ENCODE results near the gene GRK7.
"Not testable (repeated sequence)": the region's sequence is repeated elsewhere in the genome, so short reads cannot be mapped to it uniquely, and the experiment has no call there.

Gene GRK7

DNA sequence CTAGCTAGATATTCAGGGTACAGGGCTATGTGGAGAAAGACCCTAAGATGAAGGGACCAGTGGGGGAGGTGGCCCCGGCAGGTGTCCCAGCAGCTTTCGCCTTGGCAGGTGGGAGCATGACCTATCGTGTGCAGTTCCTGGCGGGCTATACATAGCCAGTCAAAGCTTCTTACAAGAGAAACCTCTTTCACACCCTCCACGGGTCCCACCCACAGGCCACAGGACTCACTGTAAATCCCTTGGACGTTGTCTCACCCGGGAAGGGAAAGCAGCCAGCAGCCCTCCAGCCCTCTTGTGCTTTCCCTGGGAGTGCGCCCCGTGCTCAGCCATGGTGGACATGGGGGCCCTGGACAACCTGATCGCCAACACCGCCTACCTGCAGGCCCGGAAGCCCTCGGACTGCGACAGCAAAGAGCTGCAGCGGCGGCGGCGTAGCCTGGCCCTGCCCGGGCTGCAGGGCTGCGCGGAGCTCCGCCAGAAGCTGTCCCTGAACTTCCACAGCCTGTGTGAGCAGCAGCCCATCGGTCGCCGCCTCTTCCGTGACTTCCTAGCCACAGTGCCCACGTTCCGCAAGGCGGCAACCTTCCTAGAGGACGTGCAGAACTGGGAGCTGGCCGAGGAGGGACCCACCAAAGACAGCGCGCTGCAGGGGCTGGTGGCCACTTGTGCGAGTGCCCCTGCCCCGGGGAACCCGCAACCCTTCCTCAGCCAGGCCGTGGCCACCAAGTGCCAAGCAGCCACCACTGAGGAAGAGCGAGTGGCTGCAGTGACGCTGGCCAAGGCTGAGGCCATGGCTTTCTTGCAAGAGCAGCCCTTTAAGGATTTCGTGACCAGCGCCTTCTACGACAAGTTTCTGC is 15.0 kb downstream of the GRK7 start:
- H3K36me3 ChIP-seq (ENCODE audit: control insufficient read depth, insufficient read depth, low read length): no peaks in the 10 kb centered on the region
- 94 to 95% methylated on average over 42 of the region's 42 CpGs for WGBS, 2 experiments

GRCh38 chr3:141779667-141780066 is 16.5 kb downstream of the GRK7 start:
- Histone ChIP-seq H3K4me1 (ENCODE audit: control insufficient read depth, insufficient read depth, low read length) (no peaks in the 10 kb centered on the region), H3K36me3 (ENCODE audit: control insufficient read depth, insufficient read depth, low read length) (no peaks in the 10 kb centered on the region), H3K9me3 (ENCODE audit: control insufficient read depth, low read length) (no peaks in the 10 kb centered on the region), H3K4me3 (ENCODE audit: insufficient read depth, low read depth, low read length) (no peak overlapping the region), H3K27me3 (ENCODE audit: control insufficient read depth, insufficient read depth, low read length, poor library complexity, severe bottlenecking) (no peaks in the 10 kb centered on the region), H3K27ac (ENCODE audit: insufficient read depth, low read depth, low read length, poor library complexity, severe bottlenecking) (no peak overlapping the region)
- WGBS, 2 experiments: 94 to 96% methylated on average over 1 of the region's 1 CpG

More for the DNA sequence above, 15.0 kb downstream of the GRK7 start:
- Histone ChIP-seq H3K4me1 (ENCODE audit: control insufficient read depth, insufficient read depth, low read length) (no peaks in the 10 kb centered on the region), H3K9me3 (ENCODE audit: control insufficient read depth, low read length) (no peaks in the 10 kb centered on the region), H3K4me3 (ENCODE audit: insufficient read depth, low read depth, low read length) (no peak overlapping the region), H3K27me3 (ENCODE audit: control insufficient read depth, insufficient read depth, low read length, poor library complexity, severe bottlenecking) (no peaks in the 10 kb centered on the region), H3K27ac (ENCODE audit: insufficient read depth, low read depth, low read length, poor library complexity, severe bottlenecking) (no peak overlapping the region)

DNA sequence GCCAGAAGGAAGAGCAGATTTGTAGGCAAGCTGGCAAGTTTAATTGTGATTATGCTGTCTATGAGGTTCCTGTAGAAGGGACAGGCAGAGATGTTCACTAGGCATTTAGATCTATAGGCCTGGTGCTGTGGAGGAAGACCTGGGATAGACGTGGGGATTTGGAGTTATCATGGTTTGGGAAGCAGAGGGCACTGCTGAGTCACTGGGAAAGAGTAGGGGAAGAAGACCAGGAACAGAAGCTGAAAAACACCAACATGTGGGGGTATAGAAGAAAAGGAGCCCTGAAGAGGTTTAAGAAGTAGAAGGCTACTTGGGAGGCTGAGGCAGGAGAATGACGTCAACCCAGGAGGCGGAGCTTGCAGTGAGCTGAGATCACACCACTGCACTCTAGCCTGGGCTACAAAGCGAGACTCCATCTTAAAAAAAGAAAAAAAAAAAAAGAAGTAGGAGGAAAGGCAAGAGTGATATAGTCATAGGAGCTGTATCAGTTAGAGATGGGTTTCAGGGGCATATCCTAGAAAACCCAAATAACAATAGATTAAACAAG is 19.3 kb downstream of the GRK7 start:
- no peak overlapping the region for H3K4me3 ChIP-seq (ENCODE audit: insufficient read depth, low read depth, low read length)
- H3K4me1 ChIP-seq (ENCODE audit: control insufficient read depth, insufficient read depth, low read length): no peaks in the 10 kb centered on the region
- H3K27me3 ChIP-seq (ENCODE audit: control insufficient read depth, insufficient read depth, low read length, poor library complexity, severe bottlenecking): no peaks in the 10 kb centered on the region
- no peaks in the 10 kb centered on the region for H3K36me3 ChIP-seq (ENCODE audit: control insufficient read depth, insufficient read depth, low read length)
- no peak overlapping the region for H3K27ac ChIP-seq (ENCODE audit: insufficient read depth, low read depth, low read length, poor library complexity, severe bottlenecking)
- H3K9me3 ChIP-seq (ENCODE audit: control insufficient read depth, low read length): no peaks in the 10 kb centered on the region
- WGBS, 2 experiments: 60 to 67% methylated on average over 4 of the region's 4 CpGs

DNA sequence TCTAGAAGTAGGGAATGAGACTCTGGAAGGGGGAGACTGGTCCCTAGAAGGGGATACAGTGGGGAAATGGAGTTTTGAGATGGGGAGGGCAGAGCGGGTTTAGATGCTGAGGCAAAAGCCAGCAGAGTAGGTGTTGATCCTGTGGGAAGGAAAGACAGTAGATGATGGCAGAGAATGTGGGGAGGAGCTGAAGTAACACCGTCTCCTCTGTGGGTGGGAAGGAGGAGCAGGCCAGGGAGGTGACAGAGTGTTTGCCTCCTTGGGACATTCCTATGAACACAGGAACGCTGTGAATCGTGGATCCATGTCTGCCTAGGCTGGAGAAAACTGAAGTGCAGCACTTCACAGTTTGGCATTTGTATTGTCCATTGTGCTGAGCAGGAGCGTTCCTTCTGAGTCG is 20.4 kb downstream of the GRK7 start:
- H3K4me3 ChIP-seq (ENCODE audit: insufficient read depth, low read depth, low read length): no peak overlapping the region
- 91% methylated on average over 6 of the region's 6 CpGs for WGBS, 2 experiments

GRCh38 chr3:141784096-141784495 is 20.9 kb downstream of the GRK7 start:
- 92% methylated on average over 8 of the region's 8 CpGs for WGBS, 2 experiments
- Histone ChIP-seq H3K4me1 (ENCODE audit: control insufficient read depth, insufficient read depth, low read length) (no peaks in the 10 kb centered on the region), H3K36me3 (ENCODE audit: control insufficient read depth, insufficient read depth, low read length) (no peaks in the 10 kb centered on the region), H3K9me3 (ENCODE audit: control insufficient read depth, low read length) (no peaks in the 10 kb centered on the region), H3K4me3 (ENCODE audit: insufficient read depth, low read depth, low read length) (no peak overlapping the region), H3K27ac (ENCODE audit: insufficient read depth, low read depth, low read length, poor library complexity, severe bottlenecking) (no peak overlapping the region), H3K27me3 (ENCODE audit: control insufficient read depth, insufficient read depth, low read length, poor library complexity, severe bottlenecking) (no peaks in the 10 kb centered on the region)

More for the DNA sequence above, 20.4 kb downstream of the GRK7 start:
- H3K27me3 ChIP-seq (ENCODE audit: control insufficient read depth, insufficient read depth, low read length, poor library complexity, severe bottlenecking): no peaks in the 10 kb centered on the region
- H3K9me3 ChIP-seq (ENCODE audit: control insufficient read depth, low read length): no peaks in the 10 kb centered on the region
- no peaks in the 10 kb centered on the region for H3K36me3 ChIP-seq (ENCODE audit: control insufficient read depth, insufficient read depth, low read length)
- H3K4me1 ChIP-seq (ENCODE audit: control insufficient read depth, insufficient read depth, low read length): no peaks in the 10 kb centered on the region
- H3K27ac ChIP-seq (ENCODE audit: insufficient read depth, low read depth, low read length, poor library complexity, severe bottlenecking): no peak overlapping the region

DNA sequence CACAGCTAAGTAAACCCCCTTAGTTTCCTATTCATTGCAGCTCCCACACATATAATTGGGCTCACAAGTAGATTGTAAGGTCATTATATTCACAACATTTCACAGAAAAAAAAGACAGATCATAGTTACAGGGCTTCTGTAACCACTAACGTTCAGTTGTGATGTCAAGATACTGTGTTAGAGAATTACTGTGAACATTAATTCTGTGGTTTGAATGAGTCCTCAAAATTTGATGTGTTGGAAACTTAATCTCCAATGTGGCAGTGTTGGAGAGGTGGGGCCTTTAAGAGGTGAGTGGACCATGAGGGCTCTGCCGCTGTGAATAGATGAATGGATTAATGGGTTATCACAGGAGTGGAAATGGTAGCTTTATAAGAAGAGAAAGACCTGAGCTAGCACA is 21.3 kb downstream of the GRK7 start:
- Histone ChIP-seq H3K4me1 (ENCODE audit: control insufficient read depth, insufficient read depth, low read length) (no peaks in the 10 kb centered on the region), H3K27ac (ENCODE audit: insufficient read depth, low read depth, low read length, poor library complexity, severe bottlenecking) (no peak overlapping the region), H3K27me3 (ENCODE audit: control insufficient read depth, insufficient read depth, low read length, poor library complexity, severe bottlenecking) (no peaks in the 10 kb centered on the region), H3K4me3 (ENCODE audit: insufficient read depth, low read depth, low read length) (no peak overlapping the region), H3K9me3 (ENCODE audit: control insufficient read depth, low read length) (no peaks in the 10 kb centered on the region), H3K36me3 (ENCODE audit: control insufficient read depth, insufficient read depth, low read length) (no peaks in the 10 kb centered on the region)
- 91 to 92% methylated on average over 2 of the region's 2 CpGs for WGBS, 2 experiments

- no peaks in the 10 kb centered on the region for H3K9me3 ChIP-seq (ENCODE audit: control insufficient read depth, low read length)
- no peaks in the 10 kb centered on the region for H3K27me3 ChIP-seq (ENCODE audit: control insufficient read depth, insufficient read depth, low read length, poor library complexity, severe bottlenecking)
- no peak overlapping the region for H3K27ac ChIP-seq (ENCODE audit: insufficient read depth, low read depth, low read length, poor library complexity, severe bottlenecking)
- no peak overlapping the region for H3K4me3 ChIP-seq (ENCODE audit: insufficient read depth, low read depth, low read length)
- H3K4me1 ChIP-seq (ENCODE audit: control insufficient read depth, insufficient read depth, low read length): no peaks in the 10 kb centered on the region
- 94 to 97% methylated on average over 4 of the region's 4 CpGs for WGBS, 2 experiments
- H3K36me3 ChIP-seq (ENCODE audit: control insufficient read depth, insufficient read depth, low read length): no peaks in the 10 kb centered on the region
These were observed 24.9 kb downstream of the GRK7 start for GRCh38 chr3:141788149-141788548.

GRCh38 chr3:141788750-141789149 is 25.5 kb downstream of the GRK7 start:
- H3K36me3 ChIP-seq (ENCODE audit: control insufficient read depth, insufficient read depth, low read length); H3K4me3 ChIP-seq (ENCODE audit: insufficient read depth, low read depth, low read length); H3K27me3 ChIP-seq (ENCODE audit: control insufficient read depth, insufficient read depth, low read length, poor library complexity, severe bottlenecking); H3K9me3 ChIP-seq (ENCODE audit: control insufficient read depth, low read length); H3K27ac ChIP-seq (ENCODE audit: insufficient read depth, low read depth, low read length, poor library complexity, severe bottlenecking); H3K4me1 ChIP-seq (ENCODE audit: control insufficient read depth, insufficient read depth, low read length): not testable (repeated sequence)
- 89 to 91% methylated on average over 5 of the region's 5 CpGs for WGBS, 2 experiments

DNA sequence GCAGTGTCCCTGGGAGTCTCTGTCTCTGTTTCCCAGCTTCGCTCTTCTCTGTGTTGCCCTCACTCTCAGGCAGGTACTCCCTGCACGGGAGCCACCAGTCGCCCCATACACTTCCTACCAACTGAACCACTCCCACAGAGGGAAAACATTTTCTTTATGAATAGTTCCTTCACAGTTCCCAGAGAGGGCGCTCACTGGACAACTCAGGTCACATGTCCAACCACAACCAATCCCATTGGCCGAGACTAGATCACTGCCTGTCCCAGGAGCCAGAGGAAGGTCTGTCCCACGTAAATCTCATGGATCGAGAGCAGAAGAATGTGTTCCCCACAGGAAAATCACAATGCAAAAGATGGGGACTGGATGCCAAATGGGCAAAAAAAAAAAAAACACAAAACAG is 26.1 kb downstream of the GRK7 start:
- 93% methylated on average over 7 of the region's 7 CpGs for WGBS, 2 experiments
- H3K36me3 ChIP-seq (ENCODE audit: control insufficient read depth, insufficient read depth, low read length): no peaks in the 10 kb centered on the region

GRCh38 chr3:141790171-141790570 is 27.0 kb downstream of the GRK7 start:
- Histone ChIP-seq H3K4me1 (ENCODE audit: control insufficient read depth, insufficient read depth, low read length) (no peaks in the 10 kb centered on the region), H3K27me3 (ENCODE audit: control insufficient read depth, insufficient read depth, low read length, poor library complexity, severe bottlenecking) (no peaks in the 10 kb centered on the region), H3K4me3 (ENCODE audit: insufficient read depth, low read depth, low read length) (no peak overlapping the region), H3K27ac (ENCODE audit: insufficient read depth, low read depth, low read length, poor library complexity, severe bottlenecking) (no peak overlapping the region), H3K9me3 (ENCODE audit: control insufficient read depth, low read length) (no peaks in the 10 kb centered on the region), H3K36me3 (ENCODE audit: control insufficient read depth, insufficient read depth, low read length) (no peaks in the 10 kb centered on the region)
- WGBS, 2 experiments: 94 to 96% methylated on average over 4 of the region's 4 CpGs

More for the DNA sequence above, 26.1 kb downstream of the GRK7 start:
- Histone ChIP-seq H3K4me3 (ENCODE audit: insufficient read depth, low read depth, low read length) (no peak overlapping the region), H3K9me3 (ENCODE audit: control insufficient read depth, low read length) (no peaks in the 10 kb centered on the region), H3K27ac (ENCODE audit: insufficient read depth, low read depth, low read length, poor library complexity, severe bottlenecking) (no peak overlapping the region), H3K27me3 (ENCODE audit: control insufficient read depth, insufficient read depth, low read length, poor library complexity, severe bottlenecking) (no peaks in the 10 kb centered on the region), H3K4me1 (ENCODE audit: control insufficient read depth, insufficient read depth, low read length) (no peaks in the 10 kb centered on the region)
